OCI-LY7 (cell line): ENCODE results near the gene SUGP2.

Experiments used
- EZH2phosphoT487 ChIP-seq: fragments of 200-600 bp; sonication (generic); IDR thresholded peaks from 2 replicates; pipeline ENCODE4 v1.6.1; 2018; ENCODE audit warnings: low read depth, borderline replicate concordance, mild to moderate bottlenecking, mixed run types, antibody characterized with exemption, low read length, moderate library complexity, mixed read lengths
- TF ChIP-seq, protein P1 (sequence below): fragments of 200-600 bp; sonication (generic); conservative IDR thresholded peaks from 2 replicates; pipeline ENCODE4 v1.5.1; 2014; ENCODE audit warnings: mild to moderate bottlenecking, antibody characterized with exemption, low read length, moderate library complexity, mixed read lengths

DNA sequence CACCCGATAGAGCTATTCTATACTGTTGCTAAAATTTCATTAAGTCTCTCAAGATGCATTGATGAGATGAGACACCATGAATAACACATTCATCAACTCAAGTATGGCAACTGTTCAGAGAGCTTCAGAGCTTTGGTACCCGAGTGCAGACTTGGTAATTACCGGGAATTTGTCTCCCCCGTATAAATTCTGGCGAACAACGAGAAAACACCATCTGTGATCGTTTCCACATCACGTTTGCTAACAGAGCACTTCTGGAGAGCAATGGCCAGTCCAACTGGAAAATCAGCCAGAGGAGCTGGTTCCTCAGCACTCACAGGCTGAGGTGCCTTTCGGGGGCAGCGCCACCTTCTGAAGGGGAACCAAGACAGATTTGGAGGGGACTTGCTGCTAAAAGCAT lies 40.2 kb downstream of the SUGP2 start:
- TF ChIP-seq, protein P1, sequence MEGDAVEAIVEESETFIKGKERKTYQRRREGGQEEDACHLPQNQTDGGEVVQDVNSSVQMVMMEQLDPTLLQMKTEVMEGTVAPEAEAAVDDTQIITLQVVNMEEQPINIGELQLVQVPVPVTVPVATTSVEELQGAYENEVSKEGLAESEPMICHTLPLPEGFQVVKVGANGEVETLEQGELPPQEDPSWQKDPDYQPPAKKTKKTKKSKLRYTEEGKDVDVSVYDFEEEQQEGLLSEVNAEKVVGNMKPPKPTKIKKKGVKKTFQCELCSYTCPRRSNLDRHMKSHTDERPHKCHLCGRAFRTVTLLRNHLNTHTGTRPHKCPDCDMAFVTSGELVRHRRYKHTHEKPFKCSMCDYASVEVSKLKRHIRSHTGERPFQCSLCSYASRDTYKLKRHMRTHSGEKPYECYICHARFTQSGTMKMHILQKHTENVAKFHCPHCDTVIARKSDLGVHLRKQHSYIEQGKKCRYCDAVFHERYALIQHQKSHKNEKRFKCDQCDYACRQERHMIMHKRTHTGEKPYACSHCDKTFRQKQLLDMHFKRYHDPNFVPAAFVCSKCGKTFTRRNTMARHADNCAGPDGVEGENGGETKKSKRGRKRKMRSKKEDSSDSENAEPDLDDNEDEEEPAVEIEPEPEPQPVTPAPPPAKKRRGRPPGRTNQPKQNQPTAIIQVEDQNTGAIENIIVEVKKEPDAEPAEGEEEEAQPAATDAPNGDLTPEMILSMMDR = 0 out of 2 replicates have a peak, but pooled peaks have one; percentile 18
- no peak for TF ChIP-seq EZH2phosphoT487
